T1000 (cell line): ENCODE measurements around the gene RNU6-7.
A peak's percentile ranks its signal among the peaks of the same experiment; 100 is the strongest.

ENCODE experiments used
- DNase-seq: peaks from one replicate; lab custom pipeline; 2025; ENCODE audit warnings: mixed read lengths; lab: John Stamatoyannopoulos, UW

Gene RNU6-7

GRCh38 chr14:32205554-32205953 is 3.7 kb downstream of the RNU6-7 start:
- DNase-seq = no peak

DNA sequence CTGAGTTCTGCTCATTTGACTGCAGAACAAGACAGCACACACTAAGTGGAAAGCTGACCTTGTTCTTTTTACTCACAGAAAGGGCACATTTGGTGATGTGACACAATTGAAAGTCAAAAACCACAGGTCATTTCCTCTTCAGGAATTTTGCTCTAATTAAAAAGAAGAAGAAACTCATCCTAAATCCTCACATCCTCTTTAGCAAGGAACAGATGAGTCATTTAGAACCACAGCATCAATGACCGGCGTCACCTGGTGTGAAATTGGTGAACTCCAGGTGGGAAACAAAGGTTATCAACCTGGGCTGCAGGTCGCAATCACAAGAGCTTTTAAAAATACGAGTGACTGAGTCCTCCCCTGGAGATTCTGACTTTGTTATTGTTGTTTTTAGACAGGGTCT is 4.1 kb downstream of the RNU6-7 start:
- no peak for DNase-seq

- no peak for DNase-seq
Observed at GRCh38 chr14:32206552-32206951, 4.7 kb downstream of the RNU6-7 start.

GRCh38 chr14:32208490-32208889 is 6.6 kb downstream of the RNU6-7 start:
- DNase-seq = no peak

GRCh38 chr14:32209471-32209870 is 7.6 kb downstream of the RNU6-7 start:
- DNase-seq = no peak

GRCh38 chr14:32211068-32211404 is 9.2 kb downstream of the RNU6-7 start:
- DNase-seq = no peak

DNA sequence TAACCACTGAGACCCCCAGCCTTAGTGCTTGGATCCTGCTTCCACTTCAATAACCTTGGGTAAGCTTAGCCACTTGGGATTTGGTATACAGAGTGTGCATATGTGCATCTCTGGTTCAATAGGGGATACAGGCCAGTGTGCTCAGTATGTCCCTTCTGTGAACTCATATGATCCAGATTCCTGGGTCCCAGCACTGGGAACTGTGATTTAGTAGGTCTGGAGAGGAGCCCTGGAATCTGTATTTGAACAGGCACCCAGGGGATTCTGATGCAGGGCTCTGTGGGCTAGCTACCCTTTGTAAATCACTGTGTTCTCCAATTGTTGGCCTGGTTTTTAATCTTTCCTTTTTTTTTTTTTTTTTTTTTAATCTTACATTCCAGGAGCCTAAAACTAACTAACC is 11.0 kb downstream of the RNU6-7 start:
- DNase-seq = no peak

DNA sequence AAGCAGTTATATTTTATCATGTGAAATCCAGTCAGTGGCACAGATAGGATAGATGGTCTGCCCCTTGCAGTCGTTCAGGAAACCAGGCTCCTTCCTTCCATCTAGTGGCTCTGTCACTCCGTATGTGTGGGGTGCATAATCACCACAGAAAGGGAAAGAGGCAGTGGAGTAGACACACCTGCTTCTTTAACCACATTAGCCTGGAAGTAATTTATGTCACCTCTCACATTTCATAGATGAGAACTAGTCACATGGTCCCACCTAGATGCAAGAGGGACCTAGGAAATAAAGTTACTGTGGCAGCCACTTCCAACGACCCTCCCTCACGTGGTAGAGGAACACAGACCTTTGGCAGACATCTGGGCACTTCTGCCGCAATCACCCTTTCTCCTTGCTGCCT is 15.5 kb downstream of the RNU6-7 start:
- DNase-seq = no peak

DNA sequence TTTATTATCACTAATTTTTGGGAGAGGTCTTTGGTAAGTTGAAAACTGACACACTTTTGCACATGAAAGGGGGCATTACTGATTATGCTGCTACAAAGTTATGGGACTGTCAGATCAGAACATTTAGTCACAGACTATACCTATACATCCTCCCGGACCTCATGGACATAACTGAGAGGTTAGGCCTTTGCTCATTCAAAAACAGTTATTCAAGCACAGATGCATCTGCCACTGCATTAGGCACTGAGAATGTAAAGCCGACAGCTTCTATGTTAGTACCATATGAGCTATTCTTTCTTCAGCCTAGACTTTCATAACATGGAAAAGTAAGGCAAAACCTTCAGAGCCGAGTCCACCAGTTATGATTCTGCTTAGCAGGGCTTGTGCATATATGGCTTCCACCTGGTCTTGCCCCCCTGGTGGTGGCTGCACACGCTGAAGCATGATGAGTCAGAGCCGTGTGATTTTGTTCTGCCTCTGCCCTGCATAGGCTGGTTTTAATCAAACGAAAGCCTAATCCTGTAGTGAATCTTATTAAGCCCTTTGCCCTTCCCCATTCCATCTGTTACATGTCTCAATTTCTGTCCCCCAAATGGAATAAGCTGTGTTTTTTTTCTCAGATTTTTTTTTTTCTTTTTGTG is 23.0 kb downstream of the RNU6-7 start:
- peak; percentile 17 for DNase-seq

GRCh38 chr14:32225378-32225920 is 23.6 kb downstream of the RNU6-7 start:
- DNase-seq = no peak

GRCh38 chr14:32226056-32226455 is 24.2 kb downstream of the RNU6-7 start:
- DNase-seq = no peak

GRCh38 chr14:32230181-32230580 is 28.3 kb downstream of the RNU6-7 start:
- DNase-seq = no peak

GRCh38 chr14:32230695-32231280 is 28.9 kb downstream of the RNU6-7 start:
- no peak for DNase-seq

- DNase-seq = no peak
Observed at GRCh38 chr14:32232481-32232880, 30.6 kb downstream of the RNU6-7 start.

DNA sequence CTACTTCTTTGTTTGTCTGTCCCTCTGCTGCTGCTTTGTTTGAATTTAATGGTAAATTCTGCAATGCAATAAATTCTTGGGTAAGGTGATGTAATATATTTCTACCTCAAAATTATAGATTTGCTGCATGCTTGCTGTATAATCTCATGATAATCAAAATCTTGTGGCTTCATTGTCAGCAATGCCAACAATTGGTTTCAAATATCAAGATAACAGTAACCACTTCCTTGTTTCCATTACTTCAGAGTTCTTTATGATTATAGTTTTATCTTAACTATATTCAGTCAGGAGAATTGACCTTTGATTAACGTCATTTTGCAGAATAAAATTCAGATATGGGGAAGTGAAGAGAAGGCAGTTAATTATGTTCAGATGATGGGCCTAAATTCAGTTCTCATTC is 31.4 kb downstream of the RNU6-7 start:
- no peak for DNase-seq

GRCh38 chr14:32244404-32244803 is 42.6 kb downstream of the RNU6-7 start:
- DNase-seq = no peak

GRCh38 chr14:32246751-32247150 is 44.9 kb downstream of the RNU6-7 start:
- no peak for DNase-seq

DNA sequence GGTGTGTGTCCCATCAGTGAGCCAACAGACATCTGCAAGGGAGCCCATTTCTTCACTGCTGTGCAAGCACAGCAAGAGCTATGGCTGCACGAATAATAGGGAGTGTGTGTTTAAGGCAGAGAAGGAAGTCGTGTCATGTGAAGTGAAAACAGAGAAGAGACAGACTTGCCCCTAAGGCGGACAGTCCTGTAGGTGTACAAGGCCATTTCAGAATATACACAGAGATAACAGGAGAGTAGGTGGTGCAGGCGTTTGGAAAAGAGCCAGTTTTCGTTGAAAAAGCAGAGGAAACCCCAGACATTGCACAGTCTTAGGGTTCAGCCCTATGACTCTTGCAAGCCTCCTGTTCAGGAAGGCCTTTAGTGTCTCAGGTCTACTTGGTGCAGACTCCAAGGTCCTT is 47.5 kb downstream of the RNU6-7 start:
- no peak for DNase-seq

- no peak for DNase-seq
Observed at GRCh38 chr14:32249780-32250179, 47.9 kb downstream of the RNU6-7 start.

DNA sequence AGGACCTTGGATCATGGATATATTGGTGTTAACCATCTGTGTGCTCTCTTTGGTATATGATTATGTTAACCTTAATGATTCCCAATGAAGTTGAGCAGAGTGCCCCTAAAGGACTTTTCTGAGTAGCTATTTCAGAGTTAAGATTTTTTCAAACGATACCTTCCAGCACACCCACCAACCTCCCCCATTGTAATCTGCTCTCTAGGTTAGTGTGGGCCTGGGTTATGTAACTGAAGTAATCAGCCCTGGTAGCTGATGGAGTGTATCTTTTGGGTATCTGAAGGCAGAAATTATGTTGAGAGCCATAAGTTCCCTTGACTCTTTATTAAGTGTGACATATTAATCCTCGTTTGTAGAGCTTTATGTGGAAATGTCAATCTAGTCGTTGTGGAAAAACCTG is 48.8 kb downstream of the RNU6-7 start:
- DNase-seq = no peak

- DNase-seq = no peak
Observed at GRCh38 chr14:32251530-32251929, 49.7 kb downstream of the RNU6-7 start.
